Urothelium cell line (cell line): ENCODE results near the gene SEC63.
"Not testable (repeated sequence)": the region's sequence is repeated elsewhere in the genome, so short reads cannot be mapped to it uniquely, and the experiment has no call there.

Experiments used
- DNase-seq: peaks from one replicate; pipeline ENCODE4 v3.0.0; 2011; ENCODE audit warnings: low spot score, mixed read lengths
- FAIRE-seq: peaks from 2 replicates; lab custom pipeline; 2011; peaks lifted over from hg19 to GRCh38; lab: Jason Lieb, UNC

Gene SEC63

DNA sequence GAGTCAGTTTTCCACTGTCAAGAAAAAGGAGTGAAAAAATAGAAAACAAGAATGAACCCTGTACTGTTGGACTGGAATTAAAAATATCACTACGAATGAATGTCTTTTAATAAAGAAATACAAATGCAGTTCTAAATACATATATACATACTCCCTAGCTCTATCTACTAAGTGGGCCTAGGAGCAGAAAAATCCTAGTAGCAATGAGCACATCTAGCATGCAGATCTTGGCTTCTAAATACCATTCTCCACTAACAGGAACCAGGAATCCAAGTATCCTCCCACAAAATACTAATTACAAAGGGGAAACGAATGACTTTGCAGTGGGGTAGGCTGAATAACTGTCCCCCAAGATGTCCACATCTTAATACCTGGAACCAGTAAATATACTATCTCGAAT, 25.4 kb downstream of the SEC63 start:
- DNase-seq (no peak), FAIRE-seq (no peak)

DNA sequence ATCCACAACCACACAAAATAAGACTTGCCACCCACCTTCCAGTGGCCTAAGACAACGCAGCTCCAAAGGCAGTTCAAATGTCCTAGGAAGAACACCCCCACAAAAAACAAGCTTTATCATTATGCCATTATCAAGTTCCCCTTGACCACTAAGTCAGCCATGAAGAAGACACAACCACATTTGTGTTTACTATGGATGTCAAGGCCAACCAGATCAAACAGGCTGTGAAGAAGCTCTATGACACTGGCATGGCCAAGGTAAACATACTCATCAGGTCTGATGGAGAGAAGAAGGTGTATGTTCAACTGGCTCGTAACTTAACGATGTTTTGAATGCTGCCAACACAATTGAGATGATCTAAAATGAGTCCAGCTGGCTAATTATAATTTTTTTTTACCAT, 26.1 kb downstream of the SEC63 start:
- DNase-seq (no peak), FAIRE-seq (no peak)

DNA sequence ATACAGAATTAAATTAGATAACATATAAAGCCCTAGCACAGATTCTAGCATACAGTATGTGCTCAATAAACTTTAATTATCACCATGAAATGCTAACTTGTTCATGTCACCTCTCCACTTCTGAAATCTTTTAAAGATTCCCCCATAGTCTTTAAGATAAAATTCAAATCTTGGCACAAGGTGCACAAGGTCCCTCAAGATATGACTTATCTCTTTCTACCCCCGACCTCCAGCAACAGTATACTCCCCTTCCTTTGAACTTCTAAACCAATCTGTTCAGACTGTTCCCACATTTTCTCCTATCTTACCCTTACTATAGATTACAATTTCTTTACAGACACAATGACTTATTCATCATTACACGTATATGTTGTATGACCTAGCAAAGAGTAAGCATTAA, 29.0 kb downstream of the SEC63 start:
- DNase-seq (no peak), FAIRE-seq (no peak)

DNA sequence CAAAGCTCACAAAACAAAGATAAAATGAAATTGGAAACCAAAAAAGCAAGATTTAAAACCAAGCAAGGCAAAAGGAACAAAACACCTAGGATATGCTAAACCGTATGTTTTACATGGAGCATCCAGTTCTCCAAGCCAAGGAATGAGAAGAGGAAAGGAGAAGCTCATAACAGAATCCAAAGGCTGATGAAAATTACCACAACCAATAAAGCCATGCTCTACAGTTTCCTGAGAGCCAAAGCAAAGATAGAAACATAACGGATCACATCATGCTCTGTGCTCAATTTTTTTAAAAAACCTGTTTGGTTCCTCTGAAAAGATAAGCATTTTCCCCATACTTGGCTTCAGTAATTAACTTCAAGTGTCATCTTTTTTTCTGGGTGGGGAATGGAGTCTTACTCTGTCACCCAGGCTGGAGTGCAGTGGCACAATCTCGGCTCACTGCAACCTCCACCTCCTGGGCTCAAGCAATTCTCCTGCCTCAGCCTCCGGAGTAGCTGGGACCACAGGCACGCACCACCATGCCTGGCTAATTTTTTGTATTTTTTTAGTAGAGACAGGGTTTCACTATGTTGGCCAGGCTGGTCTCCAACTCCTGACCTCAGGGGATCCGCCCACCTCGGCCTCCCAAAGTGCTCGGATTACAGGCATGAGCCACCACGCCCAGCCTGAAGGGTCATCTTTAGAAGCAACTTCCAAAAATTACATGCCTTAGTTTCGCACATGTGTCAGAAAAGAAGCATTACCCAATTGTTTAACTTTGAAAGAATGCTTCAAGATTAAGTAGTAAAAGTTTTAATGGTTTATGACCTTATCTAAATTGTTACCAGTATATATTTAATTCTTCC, 31.1 kb downstream of the SEC63 start:
- FAIRE-seq, DNase-seq: not testable (repeated sequence)

DNA sequence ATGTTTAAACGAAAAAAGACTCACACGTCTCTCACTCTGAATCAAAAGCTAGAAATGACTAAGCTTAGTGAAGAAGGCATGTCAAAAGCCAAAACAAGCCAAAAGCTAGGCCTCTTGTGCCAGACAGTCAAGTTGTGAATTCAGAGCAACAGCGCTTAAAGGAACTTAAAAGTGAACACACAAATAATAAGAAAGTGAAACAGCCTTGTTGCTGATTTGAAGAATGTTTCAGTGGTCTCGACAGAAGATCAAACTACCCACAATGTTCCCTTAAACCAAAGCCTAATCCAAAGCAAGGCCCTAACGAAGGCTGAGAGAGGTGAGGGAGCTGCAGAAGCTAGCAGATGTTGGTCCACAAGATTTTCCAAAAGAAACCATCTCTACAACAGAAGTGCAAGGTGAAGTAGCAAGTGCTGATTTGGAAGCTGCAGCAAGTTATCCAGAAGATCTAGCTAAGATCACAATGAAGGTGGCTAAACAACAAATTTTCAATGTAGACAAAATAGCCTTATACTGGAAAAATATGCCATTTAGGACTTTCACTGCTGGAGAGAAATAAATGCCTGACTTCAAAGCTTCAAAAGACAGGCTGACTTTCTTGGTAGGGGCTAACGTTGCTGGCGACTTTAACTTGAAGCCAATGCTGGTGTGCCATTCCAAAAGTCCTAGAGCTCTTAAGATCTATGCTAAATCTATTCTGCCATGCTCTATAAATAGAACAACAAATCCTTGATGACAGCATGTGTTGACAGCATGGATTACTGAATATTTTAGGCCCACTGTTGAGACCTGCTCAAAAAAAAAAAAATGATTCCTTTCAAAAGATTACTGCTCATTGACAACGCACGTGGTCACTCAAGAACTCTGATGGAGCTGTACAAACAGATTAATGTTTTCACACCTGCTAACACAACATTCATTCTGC, 40.3 kb downstream of the SEC63 start:
- no peak for FAIRE-seq
- no peak for DNase-seq

DNA sequence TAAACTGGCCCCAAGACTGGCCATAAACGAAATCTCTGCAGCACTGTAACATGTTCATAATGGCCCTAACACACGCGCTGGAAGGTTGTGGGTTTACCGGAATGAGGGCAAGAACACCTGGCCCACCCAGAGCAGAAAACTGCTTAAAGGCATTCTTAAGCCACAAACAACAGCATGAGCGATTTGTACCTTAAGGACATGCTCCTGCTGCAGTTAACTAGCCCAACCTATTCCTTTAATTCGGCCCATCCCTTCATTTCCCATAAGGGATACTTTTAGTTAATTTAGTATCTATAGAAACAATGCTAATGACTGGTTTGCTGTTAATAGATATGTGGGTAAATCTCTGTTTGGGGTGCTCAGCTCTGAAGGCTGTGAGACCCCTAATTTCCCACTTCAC, 41.0 kb downstream of the SEC63 start:
- DNase-seq, FAIRE-seq: not testable (repeated sequence)

DNA sequence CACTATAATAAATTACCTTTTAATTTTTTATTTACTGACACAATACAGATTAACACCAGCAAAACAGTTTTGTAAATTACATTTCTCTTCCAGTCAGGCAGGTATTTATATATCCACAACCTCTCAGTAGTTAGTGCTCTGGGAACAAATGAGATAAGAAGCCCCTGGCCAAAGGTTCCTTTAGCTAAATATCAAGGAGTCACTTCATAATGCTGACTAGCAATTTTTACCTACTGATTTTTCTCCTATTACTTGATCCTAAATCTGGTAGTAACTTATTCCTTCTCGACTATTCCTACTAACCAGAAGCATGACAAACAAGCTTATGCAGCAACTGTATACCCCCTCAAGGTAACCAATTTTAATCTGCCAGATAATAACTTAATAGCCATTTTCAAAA, 46.3 kb downstream of the SEC63 start:
- FAIRE-seq (no peak), DNase-seq (no peak)

DNA sequence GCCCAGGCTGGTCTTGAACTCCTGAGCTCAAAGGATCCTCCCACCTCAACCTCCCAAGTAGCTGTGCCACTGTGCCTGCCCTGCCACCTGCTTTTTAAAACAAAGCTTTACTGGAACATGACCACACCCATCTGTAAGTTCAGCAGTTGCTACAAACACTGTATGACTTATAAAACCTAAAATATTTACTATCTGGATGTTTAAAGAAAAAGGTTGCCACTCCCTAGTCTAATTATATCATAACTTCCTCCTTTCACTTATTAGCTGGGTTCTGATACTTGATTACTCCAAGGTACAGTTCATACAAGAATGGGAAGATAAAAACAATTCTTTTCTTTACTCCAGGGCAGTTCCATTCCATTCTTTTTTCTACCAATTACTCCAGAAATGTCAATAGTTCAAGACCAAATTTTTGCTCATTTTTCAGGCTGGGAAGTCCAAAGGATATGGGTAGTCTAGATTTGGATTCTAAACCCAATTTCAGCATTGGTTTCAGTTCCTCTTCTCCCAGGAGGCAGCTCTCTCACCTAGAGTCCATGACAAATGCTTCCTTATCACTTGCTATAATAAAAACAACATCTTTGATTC, 63.1 kb downstream of the SEC63 start:
- DNase-seq (no peak), FAIRE-seq (no peak)

DNA sequence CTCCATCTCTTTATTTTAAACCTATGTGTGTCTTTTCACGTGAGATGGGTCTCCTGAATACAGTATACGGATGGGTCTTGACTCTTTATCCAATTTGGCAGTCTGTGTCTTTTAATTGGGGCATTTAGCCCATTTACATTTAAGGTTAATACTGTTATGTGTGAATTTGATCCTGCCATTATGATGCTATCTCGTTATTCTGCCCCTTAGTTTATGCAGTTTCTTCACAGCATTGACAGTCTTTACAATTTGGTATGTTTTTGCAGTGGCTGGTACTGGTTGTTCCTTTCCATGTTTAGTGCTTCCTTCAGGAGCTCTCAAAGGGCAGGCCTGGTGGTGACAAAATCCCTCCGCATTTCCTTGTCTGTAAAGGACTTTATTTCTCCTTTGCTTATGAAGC, 67.6 kb downstream of the SEC63 start:
- DNase-seq, FAIRE-seq: not testable (repeated sequence)

DNA sequence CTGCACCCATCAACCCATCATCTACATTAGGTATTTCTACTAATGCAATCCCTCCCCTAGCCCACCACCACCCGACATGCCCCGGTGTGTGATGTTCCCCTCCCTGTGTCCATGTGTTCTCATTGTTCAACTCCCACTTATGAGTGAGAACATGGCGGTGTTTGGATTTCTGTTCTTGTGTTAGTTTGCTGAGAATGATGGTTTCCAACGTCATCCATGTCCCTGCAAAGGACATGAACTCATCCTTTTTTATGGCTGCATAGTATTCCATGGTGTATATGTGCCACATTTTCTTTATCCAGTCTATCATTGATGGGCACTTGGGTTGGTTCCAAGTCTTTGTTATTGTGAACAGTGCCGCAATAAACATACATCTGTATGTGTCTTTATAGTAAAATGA, 72.1 kb downstream of the SEC63 start:
- DNase-seq, FAIRE-seq: not testable (repeated sequence)

DNA sequence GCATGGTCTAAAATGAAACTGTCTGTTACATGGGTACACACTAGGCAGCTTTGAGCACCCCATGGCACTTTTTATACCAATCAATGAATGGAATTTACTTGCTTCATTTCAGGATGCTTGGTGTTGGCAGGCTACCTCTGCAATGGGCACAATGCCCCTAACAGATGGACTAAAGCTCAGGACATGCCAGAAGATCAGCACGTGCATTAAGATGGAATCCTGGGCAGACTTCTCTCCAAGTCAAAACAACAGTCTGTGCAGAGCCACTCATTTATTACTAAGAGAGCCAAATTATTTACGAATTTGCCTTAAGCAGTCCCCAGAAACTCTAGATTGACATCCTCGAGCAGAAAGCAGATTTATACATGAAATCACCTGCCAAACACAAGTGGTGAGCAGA, 78.1 kb downstream of the SEC63 start:
- no peak for FAIRE-seq
- no peak for DNase-seq

DNA sequence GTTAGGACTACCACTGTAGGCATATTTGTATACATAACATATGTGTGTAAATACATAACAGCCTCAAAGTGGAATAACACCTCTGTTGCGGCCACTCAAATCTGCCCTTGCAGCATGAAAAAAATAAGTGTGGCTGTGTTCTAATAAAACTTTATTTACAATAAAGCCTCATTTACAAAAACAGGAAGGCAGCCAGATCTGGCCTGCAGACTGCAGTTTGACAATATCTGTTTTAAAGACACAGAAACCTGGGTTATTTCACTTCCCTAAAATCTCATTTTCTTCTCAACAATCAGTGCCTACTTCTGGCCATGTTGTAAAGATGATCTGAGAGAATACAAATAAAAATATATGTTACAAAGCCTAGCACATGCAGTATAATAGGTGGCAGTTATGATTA, 80.0 kb downstream of the SEC63 start:
- DNase-seq: no peak
- FAIRE-seq: no peak

DNA sequence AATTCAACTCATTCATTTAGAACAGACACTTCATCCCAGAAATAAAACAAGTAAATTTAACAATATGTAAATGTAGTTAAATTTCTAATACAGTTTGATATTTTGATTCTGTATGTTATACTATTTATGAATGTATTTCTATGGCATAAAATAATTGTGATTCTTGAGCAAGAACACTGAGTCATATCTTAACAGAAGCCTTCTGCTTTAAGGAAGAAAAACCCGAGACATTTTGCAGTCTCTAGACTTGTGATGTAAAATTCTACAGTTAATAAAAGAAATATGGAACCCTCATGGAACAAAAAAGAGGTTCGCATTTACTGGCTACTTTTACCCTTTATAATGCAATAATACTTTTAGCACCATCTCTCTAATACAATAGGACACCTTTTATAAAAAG, 86.0 kb downstream of the SEC63 start:
- DNase-seq: no peak
- FAIRE-seq: no peak

DNA sequence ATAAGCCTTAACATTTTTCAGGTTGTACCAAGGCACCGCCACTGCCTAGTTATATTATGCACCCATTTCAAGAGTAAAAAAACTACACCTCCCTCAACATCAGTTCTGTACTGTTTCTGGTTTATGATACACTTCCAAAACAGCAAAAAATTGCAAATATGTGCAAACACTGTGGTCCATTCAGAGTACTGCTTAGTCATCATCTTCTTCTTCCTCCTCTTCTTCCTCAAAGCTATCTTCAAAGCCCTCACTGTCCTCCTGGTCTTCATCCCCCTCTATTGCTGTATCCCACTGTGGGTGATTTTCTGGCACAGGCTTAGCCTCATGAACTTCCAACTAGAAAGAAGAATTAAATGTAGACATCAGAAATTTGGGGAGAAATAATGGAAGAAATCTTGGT, 86.5 kb downstream of the SEC63 start:
- DNase-seq, FAIRE-seq: not testable (repeated sequence)

DNA sequence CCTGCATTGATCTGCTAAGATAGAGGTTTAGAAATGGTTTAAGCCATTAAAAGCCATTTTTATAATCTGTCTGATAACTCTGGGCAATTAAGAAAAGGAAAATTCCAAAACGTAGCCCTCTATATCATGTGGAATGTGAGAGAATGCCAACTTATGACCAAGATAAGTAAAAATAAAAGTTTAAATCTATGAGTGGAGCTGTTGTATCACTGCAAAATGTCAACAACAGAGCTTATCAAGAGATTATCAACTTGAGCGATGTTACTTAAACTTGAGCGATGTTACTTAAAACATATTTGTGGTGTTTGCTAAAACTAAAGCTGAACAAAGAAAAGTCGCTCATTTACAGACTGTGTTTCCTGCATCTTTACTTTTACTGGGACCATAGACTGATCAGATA, 87.0 kb downstream of the SEC63 start:
- DNase-seq (no peak), FAIRE-seq (no peak)

DNA sequence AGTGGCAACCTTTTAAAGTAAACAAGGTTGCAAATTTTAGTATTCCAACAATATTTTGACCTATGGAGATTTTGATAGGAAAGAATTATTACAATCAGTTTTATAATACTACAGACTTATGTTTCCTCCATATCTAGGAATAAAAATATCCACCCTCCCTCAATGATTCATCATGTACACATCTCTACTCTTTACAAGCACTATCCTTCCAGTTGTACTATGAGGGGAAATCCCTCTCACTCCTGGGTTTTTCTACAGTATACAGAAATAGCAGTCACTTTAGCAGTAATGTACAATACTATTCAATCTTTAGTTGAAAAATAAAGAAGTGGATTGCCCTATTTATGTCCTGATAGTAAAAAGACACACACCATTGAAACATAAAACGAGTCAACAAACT, 87.6 kb downstream of the SEC63 start:
- DNase-seq (no peak), FAIRE-seq (no peak)

DNA sequence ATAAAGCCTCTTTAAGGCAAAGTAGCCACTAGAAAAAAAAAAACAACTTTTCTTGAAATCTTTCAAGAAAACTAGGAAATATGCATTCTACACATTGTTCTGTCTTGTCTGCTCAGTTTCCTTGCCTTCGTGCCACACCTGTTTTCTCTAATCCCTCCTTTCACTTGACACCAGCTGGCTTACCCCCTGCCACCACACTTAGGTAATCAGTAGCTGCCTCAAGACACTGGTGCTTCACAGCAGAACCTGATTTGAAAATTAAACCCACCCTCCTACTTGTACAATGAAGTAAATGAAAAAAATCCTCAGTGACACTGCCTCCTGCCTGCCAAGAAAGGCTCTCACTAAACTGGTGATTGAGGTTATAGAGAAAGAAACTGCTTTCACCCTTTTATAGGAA, 88.1 kb downstream of the SEC63 start:
- DNase-seq (no peak), FAIRE-seq (no peak)

DNA sequence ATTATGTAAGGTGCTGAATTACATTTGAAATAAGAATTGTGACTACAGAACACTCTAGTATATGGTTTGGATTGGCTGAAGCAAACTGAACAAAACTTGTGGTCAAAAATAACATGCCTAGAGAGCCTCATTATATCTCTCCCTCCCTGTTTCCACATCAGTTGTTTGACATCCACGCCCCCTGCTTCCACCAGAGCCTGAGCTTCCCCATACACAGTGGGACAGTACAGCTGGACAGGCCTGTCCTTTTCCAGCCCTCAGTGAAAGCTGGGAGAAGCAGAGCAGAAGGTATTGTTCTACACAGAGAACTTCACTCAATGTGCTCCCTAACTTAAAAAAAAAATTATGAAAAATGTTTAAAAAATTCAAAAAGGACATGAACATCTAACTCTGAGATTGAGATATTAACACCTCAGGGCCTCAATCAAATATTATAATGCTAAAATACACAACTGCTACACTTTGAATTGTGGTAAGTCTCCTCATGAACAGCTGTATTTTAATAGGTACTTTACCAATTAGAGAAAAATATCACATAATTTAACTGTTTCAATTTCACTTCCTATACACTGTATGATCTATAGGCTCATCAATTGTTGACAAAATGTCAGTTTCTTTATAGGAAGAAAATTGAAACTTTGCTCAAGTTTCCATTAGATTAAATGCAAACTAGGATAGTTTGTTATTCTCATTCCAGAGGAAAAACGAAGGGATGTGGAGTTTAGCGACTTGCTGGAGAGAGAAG, 89.0 kb downstream of the SEC63 start:
- DNase-seq (no peak), FAIRE-seq (no peak)

DNA sequence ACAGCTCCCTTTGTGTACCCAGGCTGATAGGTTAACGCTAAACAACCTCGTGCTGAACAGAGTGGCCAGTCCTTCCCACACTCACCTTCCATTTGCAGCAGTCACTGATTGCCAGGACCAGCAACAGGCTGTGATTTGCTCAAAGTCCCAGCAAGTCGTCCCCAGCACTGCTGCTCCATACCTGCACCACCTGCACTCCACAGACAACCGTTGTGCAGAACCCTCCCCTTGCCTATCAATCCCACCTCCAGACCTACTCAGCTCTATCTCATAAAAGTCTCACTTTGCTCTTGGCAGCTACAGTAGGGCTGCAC, 90.7 kb downstream of the SEC63 start:
- FAIRE-seq: no peak

DNA sequence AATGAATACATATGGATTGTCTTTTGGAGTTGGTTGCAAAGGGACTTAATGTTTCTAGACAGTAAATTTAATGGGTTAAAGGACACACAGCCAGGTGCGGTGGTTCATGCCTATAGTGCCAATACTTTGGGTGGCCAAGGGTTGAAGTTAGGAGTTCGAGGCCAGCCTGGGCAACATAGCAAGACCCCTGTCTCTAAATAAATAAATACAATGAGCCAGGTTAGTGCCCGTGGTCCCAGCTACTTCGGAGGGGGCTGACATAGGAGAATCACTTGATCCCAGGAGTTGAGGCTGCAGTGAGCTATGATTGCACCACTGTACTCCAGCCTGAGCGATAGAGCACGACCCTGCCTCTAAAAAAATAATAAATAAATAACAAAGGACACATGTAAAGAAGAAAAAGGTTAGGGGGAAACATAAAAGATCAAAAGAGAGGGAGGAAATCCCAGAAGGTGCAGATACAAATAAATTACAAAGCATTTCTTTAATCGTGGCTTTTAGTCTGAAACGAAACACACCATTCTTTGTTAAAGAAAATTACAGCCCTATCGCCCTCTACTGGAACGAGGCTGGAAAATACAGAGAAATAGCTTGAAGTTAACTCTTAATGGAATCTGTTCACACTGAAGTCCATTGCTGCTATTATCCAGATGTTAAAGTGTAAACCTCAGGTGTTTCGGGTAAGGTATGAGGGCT, 91.3 kb downstream of the SEC63 start:
- no peak for DNase-seq
- no peak for FAIRE-seq

More for the DNA sequence above, 90.7 kb downstream of the SEC63 start:
- no peak for DNase-seq
